Measurements from ENCODE around the gene SVOPL.
"Not testable (repeated sequence)": the region's sequence is repeated elsewhere in the genome, so short reads cannot be mapped to it uniquely, and the experiment has no call there.

Gene SVOPL

DNA sequence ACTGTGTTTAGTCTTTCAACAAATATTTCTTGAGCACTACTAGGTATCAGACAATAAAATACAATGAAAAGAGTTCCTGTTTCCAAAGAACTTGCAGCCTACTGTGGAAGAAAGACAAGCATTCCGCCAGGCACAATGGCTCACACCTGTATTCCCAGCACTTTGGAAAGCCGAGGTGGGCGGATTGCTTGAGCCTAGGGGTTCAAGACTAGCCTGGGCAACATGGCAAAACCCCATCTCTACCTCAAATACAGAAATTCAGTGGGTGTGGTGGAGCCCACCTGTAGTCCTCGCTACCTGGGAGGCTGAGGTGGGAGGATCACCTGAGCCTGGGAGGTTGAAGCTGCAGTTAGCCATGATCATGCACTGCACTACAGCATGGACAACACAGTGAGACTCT, 6.1 kb downstream of the SVOPL start:
- TF ChIP-seq, protein P1, sequence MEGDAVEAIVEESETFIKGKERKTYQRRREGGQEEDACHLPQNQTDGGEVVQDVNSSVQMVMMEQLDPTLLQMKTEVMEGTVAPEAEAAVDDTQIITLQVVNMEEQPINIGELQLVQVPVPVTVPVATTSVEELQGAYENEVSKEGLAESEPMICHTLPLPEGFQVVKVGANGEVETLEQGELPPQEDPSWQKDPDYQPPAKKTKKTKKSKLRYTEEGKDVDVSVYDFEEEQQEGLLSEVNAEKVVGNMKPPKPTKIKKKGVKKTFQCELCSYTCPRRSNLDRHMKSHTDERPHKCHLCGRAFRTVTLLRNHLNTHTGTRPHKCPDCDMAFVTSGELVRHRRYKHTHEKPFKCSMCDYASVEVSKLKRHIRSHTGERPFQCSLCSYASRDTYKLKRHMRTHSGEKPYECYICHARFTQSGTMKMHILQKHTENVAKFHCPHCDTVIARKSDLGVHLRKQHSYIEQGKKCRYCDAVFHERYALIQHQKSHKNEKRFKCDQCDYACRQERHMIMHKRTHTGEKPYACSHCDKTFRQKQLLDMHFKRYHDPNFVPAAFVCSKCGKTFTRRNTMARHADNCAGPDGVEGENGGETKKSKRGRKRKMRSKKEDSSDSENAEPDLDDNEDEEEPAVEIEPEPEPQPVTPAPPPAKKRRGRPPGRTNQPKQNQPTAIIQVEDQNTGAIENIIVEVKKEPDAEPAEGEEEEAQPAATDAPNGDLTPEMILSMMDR (conservative IDR thresholded peaks at IDR 0.05; ENCODE audit: control insufficient read depth, insufficient read depth, low read depth, low read length), result no peak
- DNase-seq (ENCODE audit: low read depth), result no peak
- no peak overlapping the region for H3K4me3 ChIP-seq (ENCODE audit: control insufficient read depth, low read depth, low read length)

DNA sequence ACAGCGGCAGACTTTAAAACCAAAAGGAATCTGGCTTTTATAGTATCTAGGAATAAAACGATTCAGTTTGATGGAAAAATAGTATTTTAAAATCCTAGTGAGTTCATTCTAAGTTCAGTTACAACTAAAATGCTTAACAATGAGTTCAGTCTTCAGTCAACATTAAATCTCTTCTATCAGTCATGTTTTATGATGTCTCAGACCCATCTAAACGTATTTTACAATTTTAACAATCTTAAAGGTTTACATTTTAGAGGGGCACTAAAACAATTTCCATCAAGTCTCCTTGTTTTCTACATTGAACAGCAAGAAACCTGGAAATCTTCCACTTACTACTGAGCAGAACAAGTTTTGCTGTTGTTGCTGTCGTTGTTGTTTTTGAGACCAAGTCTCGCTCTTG, 10.0 kb downstream of the SVOPL start:
- no peak overlapping the region for H3K4me3 ChIP-seq (ENCODE audit: control insufficient read depth, low read depth, low read length)

DNA sequence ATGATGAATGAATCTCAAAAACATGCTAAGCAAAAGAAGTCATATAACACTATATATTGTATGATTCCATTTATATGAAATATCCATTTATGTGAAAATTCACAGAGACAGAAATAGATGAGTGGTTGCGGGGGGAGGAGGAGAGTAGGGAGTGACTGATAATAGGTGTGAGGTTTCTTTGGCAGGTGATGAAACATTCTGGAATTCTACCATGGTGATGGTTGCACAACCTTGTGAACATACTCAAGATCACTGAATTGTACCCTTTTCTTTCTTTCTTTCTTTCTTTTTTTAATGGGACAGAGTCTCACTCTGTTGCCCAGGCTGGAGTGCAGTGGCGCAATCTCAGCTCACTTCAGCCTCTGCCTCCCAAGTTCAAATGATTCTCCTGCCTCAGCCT, 10.7 kb downstream of the SVOPL start:
- DNase-seq (ENCODE audit: low read depth), result no peak
- no peak overlapping the region for H3K4me3 ChIP-seq (ENCODE audit: control insufficient read depth, low read depth, low read length)
- TF ChIP-seq, protein P1 (conservative IDR thresholded peaks at IDR 0.05; ENCODE audit: control insufficient read depth, insufficient read depth, low read depth, low read length), result no peak

More for the DNA sequence above, 10.0 kb downstream of the SVOPL start:
- TF ChIP-seq, protein P1 (conservative IDR thresholded peaks at IDR 0.05; ENCODE audit: control insufficient read depth, insufficient read depth, low read depth, low read length), result no peak
- no peak for DNase-seq (ENCODE audit: low read depth)

DNA sequence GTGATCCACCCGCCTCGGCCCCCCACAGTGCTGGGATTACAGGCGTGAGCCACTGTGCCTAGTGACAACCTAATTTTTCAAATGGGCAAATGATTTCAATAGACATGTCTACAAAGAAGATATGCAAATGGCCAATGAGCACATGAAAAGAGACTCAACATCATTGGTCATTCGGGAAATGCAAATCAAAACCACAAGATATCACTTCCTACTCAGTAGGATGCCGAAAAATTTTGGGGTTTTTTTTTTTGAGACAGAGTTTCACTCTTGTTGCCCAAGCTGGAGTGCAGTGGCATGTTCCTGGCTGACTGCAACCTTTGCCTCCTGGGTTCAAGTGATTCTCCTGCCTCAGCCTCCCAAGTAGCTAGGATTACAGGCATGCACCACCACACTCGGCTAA, 13.1 kb downstream of the SVOPL start:
- H3K4me3 ChIP-seq (ENCODE audit: control insufficient read depth, low read depth, low read length); DNase-seq (ENCODE audit: low read depth): not testable (repeated sequence)

DNA sequence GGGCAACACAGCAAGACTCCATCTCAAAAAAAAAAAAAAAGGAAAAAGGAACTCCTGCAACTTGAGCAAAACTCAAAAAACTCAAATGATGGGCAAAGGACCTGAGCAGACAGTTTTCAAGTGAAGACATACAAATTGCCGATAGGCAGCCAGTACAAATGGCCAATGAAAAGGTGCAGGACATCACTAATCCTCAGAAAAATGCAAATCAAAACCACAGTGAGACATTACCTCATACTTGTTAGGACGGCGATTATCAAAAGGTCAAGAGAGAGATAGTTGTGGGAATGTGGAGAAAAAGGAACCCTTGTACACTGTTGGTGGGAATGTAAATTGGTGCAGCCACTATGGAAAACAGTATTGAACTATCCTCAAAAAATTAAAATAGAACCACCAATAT, 16.8 kb downstream of the SVOPL start:
- no peak overlapping the region for H3K4me3 ChIP-seq (ENCODE audit: control insufficient read depth, low read depth, low read length)
- TF ChIP-seq, protein P1 (conservative IDR thresholded peaks at IDR 0.05; ENCODE audit: control insufficient read depth, insufficient read depth, low read depth, low read length), result no peak
- no peak for DNase-seq (ENCODE audit: low read depth)

DNA sequence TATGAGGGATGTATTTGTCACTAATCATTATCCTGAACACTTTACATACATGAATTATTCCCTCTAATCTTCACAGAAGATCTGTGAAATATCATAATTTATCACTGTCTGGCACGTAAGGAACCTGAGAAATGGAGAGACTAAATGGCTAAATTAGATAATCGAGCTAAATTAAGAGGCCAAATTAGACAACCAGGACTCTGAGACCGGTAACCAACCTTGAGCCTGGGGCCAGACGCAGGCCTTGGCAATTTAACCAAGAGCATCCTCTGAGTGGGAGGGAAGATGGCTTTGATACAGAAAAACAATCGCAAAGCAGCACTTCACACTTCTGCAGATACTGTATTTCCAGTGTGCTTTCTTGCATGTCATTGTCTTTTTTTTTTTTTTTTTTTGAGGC, 21.4 kb downstream of the SVOPL start:
- no peak overlapping the region for H3K4me3 ChIP-seq (ENCODE audit: control insufficient read depth, low read depth, low read length)
- TF ChIP-seq, protein P1 (conservative IDR thresholded peaks at IDR 0.05; ENCODE audit: control insufficient read depth, insufficient read depth, low read depth, low read length), result no peak
- no peak for DNase-seq (ENCODE audit: low read depth)

DNA sequence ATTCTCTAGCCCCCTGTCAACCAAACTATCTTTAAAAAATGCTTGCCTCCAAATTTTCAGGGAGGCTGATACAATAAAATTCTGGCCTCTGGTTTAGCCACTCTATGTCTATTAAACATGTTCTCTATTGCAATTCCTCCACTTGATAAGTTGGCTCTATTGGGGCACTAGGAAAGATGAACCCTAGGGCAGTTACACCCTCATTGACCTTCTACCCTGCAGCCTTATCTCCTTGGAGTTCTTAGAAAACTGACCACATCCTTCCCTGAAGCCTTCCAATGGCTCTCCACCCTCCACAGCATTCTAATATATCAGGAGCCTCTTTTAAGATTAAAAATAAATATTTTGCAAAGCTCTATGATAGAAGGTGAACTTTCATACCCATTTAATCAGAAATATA, 30.6 kb downstream of the SVOPL start:
- no peak for DNase-seq (ENCODE audit: low read depth)
- TF ChIP-seq, protein P1 (conservative IDR thresholded peaks at IDR 0.05; ENCODE audit: control insufficient read depth, insufficient read depth, low read depth, low read length), result no peak
- no peak overlapping the region for H3K4me3 ChIP-seq (ENCODE audit: control insufficient read depth, low read depth, low read length)
